ENCODE results near the gene BCAS1.

DNA sequence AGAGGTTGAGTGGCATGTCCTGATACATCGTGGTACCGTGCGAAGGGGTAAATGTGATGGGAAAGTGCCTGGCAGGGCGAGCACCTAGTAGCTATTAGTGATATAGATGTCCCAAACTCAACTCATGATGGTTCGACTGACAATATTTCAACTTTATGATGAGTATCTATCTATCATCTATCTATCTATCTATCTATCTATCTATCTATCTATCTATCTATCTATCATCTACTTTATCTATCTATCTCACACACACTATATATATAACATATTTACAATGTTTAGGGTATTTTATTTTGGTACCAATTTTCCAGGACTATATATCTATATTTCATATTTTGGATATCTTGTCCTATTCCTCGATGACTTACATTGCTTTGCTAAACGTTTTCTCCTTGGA is 5.5 kb downstream of the BCAS1 start:
- TF ChIP-seq, protein P1, sequence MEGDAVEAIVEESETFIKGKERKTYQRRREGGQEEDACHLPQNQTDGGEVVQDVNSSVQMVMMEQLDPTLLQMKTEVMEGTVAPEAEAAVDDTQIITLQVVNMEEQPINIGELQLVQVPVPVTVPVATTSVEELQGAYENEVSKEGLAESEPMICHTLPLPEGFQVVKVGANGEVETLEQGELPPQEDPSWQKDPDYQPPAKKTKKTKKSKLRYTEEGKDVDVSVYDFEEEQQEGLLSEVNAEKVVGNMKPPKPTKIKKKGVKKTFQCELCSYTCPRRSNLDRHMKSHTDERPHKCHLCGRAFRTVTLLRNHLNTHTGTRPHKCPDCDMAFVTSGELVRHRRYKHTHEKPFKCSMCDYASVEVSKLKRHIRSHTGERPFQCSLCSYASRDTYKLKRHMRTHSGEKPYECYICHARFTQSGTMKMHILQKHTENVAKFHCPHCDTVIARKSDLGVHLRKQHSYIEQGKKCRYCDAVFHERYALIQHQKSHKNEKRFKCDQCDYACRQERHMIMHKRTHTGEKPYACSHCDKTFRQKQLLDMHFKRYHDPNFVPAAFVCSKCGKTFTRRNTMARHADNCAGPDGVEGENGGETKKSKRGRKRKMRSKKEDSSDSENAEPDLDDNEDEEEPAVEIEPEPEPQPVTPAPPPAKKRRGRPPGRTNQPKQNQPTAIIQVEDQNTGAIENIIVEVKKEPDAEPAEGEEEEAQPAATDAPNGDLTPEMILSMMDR (conservative IDR thresholded peaks at IDR 0.05) = no peak
- no peak for TF ChIP-seq EZH2 (IDR thresholded peaks at IDR 0.05; ENCODE audit: low read depth)
